SU-DHL-6 (cell line): Measurements from ENCODE around the gene EYS.

Experiments
- EZH2phosphoT487 ChIP-seq: fragments of 200-600 bp; sonication (generic), shearing (Covaris generic); conservative IDR thresholded peaks from 2 replicates; pipeline ENCODE4 v1.6.1; 2018; ENCODE audit warnings: mild to moderate bottlenecking, antibody characterized with exemption, low read length, moderate library complexity, mixed read lengths
- TF ChIP-seq, protein P1 (sequence below): fragments of 200-600 bp; sonication (generic); IDR thresholded peaks from one replicate; pipeline ENCODE4 v1.5.1; 2017; ENCODE audit warnings: antibody characterized with exemption, mild to moderate bottlenecking, low read length, moderate library complexity; ENCODE audit not compliant: insufficient read depth, poor library complexity, severe bottlenecking

DNA sequence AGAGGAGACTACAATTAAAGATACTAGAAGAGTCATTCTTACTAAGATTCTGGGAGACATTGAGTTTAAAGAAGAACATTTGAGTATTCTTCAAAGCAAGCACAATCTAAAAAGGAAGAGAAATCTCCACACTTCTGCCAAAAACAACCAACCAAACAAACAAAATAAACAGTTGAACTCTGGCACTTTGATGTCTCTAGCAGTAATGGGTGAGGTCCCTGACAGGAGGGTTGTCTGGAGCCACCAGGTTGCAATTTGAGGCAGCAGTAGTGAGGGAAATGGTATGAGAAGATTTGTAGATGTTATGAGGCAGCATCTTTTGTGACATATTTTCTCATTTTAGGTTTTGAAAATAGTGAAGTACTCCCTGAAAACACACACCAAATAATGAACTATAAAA lies 1963.3 kb downstream of the EYS start:
- TF ChIP-seq, protein P1, sequence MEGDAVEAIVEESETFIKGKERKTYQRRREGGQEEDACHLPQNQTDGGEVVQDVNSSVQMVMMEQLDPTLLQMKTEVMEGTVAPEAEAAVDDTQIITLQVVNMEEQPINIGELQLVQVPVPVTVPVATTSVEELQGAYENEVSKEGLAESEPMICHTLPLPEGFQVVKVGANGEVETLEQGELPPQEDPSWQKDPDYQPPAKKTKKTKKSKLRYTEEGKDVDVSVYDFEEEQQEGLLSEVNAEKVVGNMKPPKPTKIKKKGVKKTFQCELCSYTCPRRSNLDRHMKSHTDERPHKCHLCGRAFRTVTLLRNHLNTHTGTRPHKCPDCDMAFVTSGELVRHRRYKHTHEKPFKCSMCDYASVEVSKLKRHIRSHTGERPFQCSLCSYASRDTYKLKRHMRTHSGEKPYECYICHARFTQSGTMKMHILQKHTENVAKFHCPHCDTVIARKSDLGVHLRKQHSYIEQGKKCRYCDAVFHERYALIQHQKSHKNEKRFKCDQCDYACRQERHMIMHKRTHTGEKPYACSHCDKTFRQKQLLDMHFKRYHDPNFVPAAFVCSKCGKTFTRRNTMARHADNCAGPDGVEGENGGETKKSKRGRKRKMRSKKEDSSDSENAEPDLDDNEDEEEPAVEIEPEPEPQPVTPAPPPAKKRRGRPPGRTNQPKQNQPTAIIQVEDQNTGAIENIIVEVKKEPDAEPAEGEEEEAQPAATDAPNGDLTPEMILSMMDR: no peak
- TF ChIP-seq EZH2phosphoT487: no peak
